ENCODE measurements around the gene COL8A1. TPM values are rescaled to one million over a fixed set of nuclear protein-coding genes. Genes with fewer than 3 reads are reported as not detected.

Gene COL8A1
- total RNA-seq, 2 experiments from 2014 or later, result not detected

DNA sequence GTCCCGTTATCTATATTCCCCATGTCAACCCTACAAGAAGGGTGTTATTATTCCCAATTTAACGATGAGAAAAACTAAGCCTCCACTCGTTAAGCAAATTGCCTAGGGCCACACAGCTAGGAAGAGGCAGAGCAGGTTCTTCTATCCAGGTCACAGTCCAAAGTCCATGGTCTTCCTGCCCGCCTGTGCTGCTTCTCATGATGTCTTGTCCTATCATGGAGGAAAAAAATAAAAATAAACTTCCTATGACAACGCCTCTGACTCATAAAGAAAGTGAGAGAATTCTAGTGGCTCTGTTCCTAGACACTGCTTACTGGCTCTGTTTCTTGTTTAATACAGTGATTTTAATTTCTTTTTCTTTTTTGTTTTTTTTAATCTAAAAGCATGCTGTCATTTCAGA, 9.7 kb downstream of the COL8A1 start:
- Mint-ChIP-seq H3K9me3 (peaks cover 2% of the 10 kb centered on the region), H3K4me1 (no peaks in the 10 kb centered on the region), H3K4me3 (no peak overlapping the region), H3K27me3 (peaks cover 7% of the 10 kb centered on the region), H3K36me3 (no peaks in the 10 kb centered on the region), H3K27ac (no peak overlapping the region)
- no peak for DNase-seq

DNA sequence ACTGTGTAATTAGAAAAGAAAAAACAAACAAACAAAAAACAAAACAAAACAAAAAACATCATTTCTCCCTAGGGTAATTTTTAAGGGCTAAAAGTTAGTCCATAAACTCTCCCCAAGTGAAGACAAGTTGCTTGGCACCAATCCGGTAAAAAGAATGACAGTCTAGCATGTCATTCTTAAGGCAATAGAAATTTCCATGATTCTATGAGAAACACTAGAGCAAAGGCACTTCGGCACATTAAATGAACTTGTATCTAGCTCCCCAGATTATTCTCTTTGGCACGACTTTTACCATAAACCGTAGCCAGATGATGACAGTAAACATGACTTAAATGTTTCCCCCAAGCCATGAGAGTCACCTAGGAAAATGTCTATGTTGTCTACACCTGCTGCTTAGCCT, 10.1 kb downstream of the COL8A1 start:
- Mint-ChIP-seq H3K27me3 (peaks cover 7% of the 10 kb centered on the region), H3K9me3 (peaks cover 2% of the 10 kb centered on the region), H3K27ac (no peak overlapping the region), H3K4me3 (no peak overlapping the region), H3K4me1 (no peaks in the 10 kb centered on the region), H3K36me3 (no peaks in the 10 kb centered on the region)
- no peak for DNase-seq

DNA sequence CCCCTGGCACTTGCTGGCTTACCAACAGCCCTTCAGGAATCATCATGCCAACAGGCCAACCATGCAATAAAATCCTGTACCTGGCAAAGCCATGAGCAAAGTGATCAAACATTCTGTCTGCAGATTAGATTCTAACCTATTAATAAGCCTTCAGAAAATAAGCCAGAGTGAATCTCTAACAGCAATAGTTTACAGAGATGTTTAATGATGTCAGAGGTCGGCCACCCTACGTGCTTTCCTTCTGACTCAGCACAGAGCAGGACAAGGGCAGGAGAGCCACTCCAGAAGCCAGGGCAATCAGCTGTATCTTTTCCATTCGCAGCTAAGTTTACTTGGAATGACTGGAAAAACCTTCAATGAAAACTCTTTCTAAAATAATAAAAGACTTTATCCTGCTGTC, 13.1 kb downstream of the COL8A1 start:
- DNase-seq, result no peak
- no peaks in the 10 kb centered on the region for H3K9me3 Mint-ChIP-seq
- H3K4me3 Mint-ChIP-seq, result no peak overlapping the region
- no peaks in the 10 kb centered on the region for H3K36me3 Mint-ChIP-seq
- no peak overlapping the region for H3K27ac Mint-ChIP-seq
- H3K27me3 Mint-ChIP-seq, result peaks cover 7% of the 10 kb centered on the region
- H3K4me1 Mint-ChIP-seq, result no peaks in the 10 kb centered on the region

DNA sequence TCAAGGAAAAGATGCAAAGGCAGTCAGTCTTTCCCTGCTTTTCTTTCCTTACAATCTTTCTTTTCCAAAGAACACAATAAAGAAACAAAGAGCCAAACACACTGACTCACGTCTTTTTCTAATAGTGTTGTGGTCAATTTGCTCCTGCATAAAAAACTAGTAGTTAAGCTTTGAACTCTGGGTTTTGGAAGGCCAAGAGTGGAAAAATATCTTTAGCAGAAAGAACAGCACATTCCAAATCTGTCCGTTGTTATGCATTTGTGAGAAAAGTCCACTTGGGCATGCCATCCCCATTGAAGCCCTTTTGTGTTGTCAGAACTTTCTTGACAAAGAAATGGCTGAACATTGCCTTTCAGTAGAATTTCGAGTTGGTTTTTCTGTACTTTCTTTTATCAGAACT, 18.2 kb downstream of the COL8A1 start:
- no peak for DNase-seq
- Mint-ChIP-seq H3K27ac (no peak overlapping the region), H3K36me3 (no peaks in the 10 kb centered on the region), H3K4me3 (no peak overlapping the region), H3K4me1 (no peaks in the 10 kb centered on the region), H3K27me3 (peaks cover 8% of the 10 kb centered on the region), H3K9me3 (no peaks in the 10 kb centered on the region)

DNA sequence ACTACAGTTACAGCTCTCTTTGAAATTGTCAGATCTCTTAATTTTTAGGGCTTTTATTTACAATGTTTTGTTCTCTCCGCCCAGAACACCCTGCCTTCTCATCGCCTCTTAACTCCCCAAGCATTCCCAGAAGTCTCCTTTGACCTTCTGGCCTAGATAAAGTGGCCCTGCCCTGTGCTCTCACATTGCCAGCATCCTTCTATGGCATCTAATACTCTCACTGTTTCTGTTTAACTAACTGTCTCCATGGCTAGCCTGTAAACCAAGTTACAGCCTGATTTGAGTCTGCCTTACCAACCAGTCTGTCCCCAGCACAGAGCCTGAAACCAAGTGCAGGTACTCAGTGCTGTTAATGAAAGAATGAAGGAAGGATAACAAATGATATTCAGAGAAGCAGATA, 19.9 kb downstream of the COL8A1 start:
- no peak overlapping the region for H3K4me3 Mint-ChIP-seq
- no peak overlapping the region for H3K27ac Mint-ChIP-seq
- no peak for DNase-seq
- no peaks in the 10 kb centered on the region for H3K9me3 Mint-ChIP-seq
- no peaks in the 10 kb centered on the region for H3K4me1 Mint-ChIP-seq
- H3K36me3 Mint-ChIP-seq, result no peaks in the 10 kb centered on the region
- H3K27me3 Mint-ChIP-seq, result peaks cover 8% of the 10 kb centered on the region

DNA sequence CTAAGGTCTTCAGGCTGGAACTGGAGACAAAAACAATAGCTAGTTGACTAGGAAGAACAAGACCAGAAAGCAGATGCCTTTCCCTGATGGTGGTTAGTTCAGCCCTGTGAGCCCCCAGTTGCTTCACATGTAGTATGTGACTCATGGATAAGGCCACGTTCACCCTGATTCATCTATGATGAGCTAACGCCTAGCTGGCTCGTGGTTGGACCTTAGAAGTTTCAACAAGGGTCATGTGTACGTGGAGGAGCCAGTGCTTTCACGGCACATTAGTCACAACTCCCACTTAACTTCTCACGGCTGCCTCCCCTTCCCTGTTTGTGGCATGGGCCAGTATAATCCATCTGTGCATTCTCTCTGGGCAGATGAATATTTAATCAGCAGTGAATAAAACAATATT, 20.6 kb downstream of the COL8A1 start:
- no peak overlapping the region for H3K27ac Mint-ChIP-seq
- no peak for DNase-seq
- no peaks in the 10 kb centered on the region for H3K9me3 Mint-ChIP-seq
- H3K27me3 Mint-ChIP-seq, result peaks cover 8% of the 10 kb centered on the region
- H3K4me3 Mint-ChIP-seq, result no peak overlapping the region
- H3K4me1 Mint-ChIP-seq, result no peaks in the 10 kb centered on the region
- H3K36me3 Mint-ChIP-seq, result no peaks in the 10 kb centered on the region

DNA sequence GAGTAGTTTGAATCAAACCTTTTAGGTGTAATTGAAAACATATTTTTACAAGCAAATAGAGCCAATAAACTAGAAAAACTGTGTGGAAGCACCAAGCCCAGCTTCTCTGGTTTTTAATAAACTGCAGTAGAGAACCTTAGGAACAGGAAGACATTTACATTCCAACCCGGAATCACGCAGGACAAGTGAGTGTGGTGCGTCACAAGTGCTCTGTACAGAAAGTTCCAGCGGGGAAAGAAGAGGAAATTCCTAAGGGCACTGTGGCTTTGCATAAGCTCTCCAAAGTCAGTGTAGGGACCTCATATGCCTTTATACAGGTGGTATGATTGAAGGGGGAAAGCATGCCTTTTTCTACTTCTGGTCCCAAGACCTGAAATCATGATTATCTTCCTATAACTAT, 21.6 kb downstream of the COL8A1 start:
- peaks cover 12% of the 10 kb centered on the region for H3K27me3 Mint-ChIP-seq
- H3K4me1 Mint-ChIP-seq, result no peaks in the 10 kb centered on the region
- no peaks in the 10 kb centered on the region for H3K36me3 Mint-ChIP-seq
- no peak for DNase-seq
- no peak overlapping the region for H3K4me3 Mint-ChIP-seq
- H3K27ac Mint-ChIP-seq, result no peak overlapping the region
- H3K9me3 Mint-ChIP-seq, result no peaks in the 10 kb centered on the region

DNA sequence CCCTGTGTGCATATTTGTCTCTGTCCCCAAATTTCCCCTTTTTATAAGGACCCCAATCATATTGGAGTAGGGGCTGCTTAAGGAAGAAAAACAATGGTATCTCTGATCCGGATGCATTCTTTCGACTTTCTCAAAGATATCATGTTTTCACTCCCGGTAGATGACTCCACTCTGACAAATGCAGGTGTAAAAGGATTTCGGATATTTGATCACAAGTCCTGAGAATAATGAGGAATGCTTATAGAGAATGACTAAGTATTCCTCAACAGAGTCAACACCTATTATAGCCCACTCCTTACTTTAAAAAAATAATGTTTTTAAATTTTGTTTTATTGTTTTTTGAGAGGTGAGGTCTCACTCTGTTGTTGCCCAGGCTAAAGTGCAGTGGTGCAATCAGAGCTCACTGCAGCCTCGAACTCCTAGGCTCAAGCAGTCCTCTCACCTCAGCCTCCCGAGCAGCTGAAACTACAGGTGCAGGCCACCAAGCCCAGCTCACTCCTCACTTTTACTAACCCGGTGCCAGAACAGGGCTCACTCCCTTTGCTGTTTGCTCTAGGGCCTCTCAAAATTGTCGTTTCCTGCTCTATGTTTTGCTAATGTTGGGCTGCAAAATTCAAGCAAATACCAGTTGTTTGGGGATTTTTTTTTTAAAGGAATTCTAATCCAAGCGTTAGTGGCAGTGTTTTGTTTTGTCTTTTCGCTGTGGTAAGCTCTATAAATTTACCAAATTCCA, 24.6 kb downstream of the COL8A1 start:
- no peaks in the 10 kb centered on the region for H3K4me1 Mint-ChIP-seq
- peaks cover 22% of the 10 kb centered on the region for H3K27me3 Mint-ChIP-seq
- no peak overlapping the region for H3K27ac Mint-ChIP-seq
- DNase-seq, result no peak
- no peak overlapping the region for H3K4me3 Mint-ChIP-seq
- no peaks in the 10 kb centered on the region for H3K36me3 Mint-ChIP-seq
- no peaks in the 10 kb centered on the region for H3K9me3 Mint-ChIP-seq

DNA sequence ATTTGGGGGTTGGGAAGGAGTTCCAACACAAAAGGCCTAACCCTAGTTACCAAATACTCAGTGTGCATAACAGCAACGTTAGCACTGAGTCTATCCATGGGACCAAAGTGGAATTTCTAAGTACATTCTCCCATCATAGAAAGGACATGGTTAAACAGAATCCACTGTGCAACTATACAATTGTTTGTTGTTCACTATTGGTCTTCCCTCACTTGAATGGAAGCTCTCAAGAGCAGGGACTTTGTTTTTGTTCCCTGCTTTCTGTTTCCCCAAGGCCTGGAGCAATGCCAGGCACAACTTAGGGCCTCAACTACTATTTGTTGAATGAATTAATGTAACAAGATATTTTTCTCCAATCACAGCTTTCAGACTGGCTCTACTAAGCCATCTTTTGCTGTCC, 25.6 kb downstream of the COL8A1 start:
- no peaks in the 10 kb centered on the region for H3K9me3 Mint-ChIP-seq
- H3K27ac Mint-ChIP-seq, result no peak overlapping the region
- H3K4me3 Mint-ChIP-seq, result no peak overlapping the region
- no peaks in the 10 kb centered on the region for H3K4me1 Mint-ChIP-seq
- H3K27me3 Mint-ChIP-seq, result peaks cover 19% of the 10 kb centered on the region
- H3K36me3 Mint-ChIP-seq, result no peaks in the 10 kb centered on the region
- DNase-seq, result no peak

DNA sequence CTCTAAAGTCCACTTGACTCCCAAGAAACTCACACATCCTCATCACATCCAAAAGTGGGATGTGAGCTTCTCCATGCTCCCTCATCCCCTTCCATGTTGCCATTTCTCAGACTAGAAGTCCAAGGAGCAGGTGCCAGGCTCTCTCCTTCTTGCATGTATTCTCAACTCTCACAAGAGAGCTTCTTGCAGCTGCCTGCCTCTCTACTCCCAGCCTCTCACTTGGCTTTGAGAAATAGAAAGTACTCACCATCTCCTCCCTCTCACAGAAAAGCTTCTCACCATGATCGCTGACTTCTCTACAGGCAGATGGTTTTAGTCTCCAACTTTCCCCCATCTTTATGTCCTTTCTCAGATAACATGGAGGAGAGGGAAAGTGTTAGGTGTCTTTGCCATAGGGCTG, 26.6 kb downstream of the COL8A1 start:
- Mint-ChIP-seq H3K27me3 (peaks cover 19% of the 10 kb centered on the region), H3K4me1 (no peaks in the 10 kb centered on the region), H3K27ac (no peak overlapping the region), H3K4me3 (no peak overlapping the region), H3K36me3 (no peaks in the 10 kb centered on the region), H3K9me3 (no peaks in the 10 kb centered on the region)
- DNase-seq, result no peak

DNA sequence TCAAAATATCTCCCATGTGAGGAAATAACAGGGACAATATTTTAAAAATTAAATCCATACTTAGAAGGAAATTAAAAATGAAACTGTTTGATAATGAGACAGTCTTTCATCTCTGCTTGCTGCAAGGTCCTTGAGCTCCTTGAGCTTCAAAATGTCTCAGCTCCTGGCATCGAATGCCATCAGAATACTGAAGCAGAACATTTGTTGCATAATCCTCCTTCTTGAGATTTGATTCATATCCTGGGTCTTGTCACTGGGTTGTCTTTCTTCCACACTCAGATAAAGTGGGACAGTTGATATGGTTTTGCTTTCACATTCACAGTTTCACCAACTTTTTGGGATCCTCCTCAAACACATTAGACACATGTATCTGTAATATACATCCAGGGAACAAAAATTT, 27.8 kb downstream of the COL8A1 start:
- Mint-ChIP-seq H3K9me3 (no peaks in the 10 kb centered on the region), H3K4me1 (no peaks in the 10 kb centered on the region), H3K4me3 (no peak overlapping the region), H3K36me3 (no peaks in the 10 kb centered on the region), H3K27ac (no peak overlapping the region), H3K27me3 (peaks cover 19% of the 10 kb centered on the region)
- DNase-seq, result no peak

DNA sequence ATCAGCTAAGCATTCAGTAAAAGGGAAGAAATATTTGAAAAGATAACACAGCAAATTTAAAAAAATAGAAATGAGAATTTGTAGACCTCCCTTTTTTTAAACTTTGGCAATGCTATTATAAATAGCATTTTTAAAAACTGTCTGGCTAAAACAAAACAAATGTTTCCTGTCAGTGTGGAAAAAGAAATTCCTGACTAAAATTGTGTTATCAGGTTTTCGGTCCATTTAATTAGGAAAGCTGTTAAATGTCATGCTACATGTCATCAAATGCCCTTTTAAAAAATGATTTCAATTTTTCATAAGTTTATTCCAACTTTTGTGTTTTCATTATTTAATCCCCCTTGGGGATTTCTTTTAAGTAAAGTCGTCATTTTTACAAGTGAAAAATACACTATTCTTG, 29.6 kb downstream of the COL8A1 start:
- Mint-ChIP-seq H3K36me3 (no peaks in the 10 kb centered on the region), H3K4me1 (no peaks in the 10 kb centered on the region), H3K4me3 (no peak overlapping the region), H3K27ac (no peak overlapping the region), H3K9me3 (no peaks in the 10 kb centered on the region), H3K27me3 (peaks cover 19% of the 10 kb centered on the region)
- DNase-seq, result no peak

DNA sequence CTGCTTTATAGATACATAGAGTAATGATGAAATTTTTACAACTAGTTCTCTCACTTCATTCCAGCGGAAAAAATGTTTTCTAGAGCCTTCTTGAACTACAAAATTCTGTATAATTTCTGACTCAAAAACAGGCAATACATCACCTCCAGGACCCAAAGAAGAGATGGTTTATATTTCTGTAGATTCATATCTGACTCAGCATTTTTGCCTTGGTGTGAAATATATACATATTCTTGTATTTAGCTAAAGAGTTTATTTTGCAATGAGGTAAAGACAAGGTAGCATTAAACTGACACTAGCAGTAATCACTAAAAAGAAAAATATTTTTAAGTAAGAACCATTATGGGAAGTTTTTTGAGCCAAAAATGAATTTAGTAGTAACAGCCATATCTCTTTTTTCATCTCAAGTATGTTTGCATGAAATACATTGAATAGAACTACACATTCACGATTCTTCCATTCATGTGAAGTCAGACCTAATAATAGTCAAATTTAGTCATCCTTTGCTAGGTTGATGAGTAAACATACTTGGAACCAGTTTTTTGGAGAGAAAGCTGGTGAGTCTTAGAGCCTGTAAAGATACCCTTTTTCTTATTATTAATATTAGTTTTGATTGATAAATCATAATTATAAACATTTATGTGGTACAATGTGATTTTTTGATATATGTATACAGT, 31.6 kb downstream of the COL8A1 start:
- no peaks in the 10 kb centered on the region for H3K36me3 Mint-ChIP-seq
- no peaks in the 10 kb centered on the region for H3K9me3 Mint-ChIP-seq
- H3K4me1 Mint-ChIP-seq, result no peaks in the 10 kb centered on the region
- no peak for DNase-seq
- H3K4me3 Mint-ChIP-seq, result no peak overlapping the region
- no peak overlapping the region for H3K27ac Mint-ChIP-seq
- H3K27me3 Mint-ChIP-seq, result peaks cover 18% of the 10 kb centered on the region

DNA sequence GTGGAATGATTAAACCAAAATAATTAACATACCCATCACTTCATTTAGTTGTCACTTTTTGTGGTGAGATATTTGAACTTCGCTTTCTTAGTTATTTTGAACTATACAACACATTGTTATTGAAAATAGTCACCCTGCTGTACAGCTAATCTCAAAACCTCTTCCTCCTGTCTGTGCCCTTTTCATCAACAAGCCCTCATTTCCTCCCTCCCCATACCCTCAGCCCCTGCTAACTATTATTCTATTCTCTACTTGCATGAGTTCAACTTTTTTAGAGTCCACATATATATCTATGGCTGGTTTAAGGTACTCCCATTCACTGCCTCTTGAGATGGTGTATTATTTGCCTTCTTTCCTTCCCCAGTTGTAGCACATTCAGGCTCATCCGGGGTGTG, 32.2 kb downstream of the COL8A1 start:
- DNase-seq, result no peak
- Mint-ChIP-seq H3K4me3 (no peak overlapping the region), H3K9me3 (no peaks in the 10 kb centered on the region), H3K4me1 (no peaks in the 10 kb centered on the region), H3K27me3 (peaks cover 18% of the 10 kb centered on the region), H3K27ac (no peak overlapping the region), H3K36me3 (no peaks in the 10 kb centered on the region)

DNA sequence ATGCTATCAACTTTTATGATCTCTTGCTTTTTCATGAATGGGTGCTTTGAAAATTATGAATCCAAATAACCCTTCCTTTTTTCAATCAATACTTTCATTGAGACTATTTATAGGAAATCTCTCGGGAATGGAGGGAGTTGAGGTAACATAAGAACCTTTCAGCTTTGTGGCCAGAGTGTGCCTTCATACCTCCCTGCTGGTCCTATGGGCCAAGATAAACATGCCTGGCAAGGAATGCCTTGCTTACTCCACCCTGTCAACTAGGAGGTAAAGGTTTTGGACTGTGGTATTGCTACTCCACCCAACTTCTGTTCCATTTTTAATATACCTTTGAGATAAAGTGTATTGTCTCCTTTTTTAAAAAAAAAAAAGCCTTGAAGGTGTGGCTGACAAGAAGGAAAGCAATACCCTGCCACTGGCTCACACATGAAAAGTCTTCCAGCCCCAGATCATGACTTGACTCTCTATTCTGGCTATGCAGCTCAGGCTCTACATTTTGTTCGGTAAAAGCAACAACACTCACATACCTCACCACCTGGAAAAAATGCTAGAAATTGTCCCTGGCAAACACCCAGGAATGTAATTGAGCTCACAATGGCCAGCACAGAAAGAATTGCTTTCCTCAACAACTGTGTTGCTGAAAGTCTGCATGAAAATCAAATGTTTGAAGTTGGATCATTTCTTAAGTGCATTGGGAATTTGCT, 35.8 kb downstream of the COL8A1 start:
- Mint-ChIP-seq H3K4me3 (no peak overlapping the region), H3K9me3 (no peaks in the 10 kb centered on the region), H3K4me1 (no peaks in the 10 kb centered on the region), H3K36me3 (no peaks in the 10 kb centered on the region), H3K27ac (no peak overlapping the region), H3K27me3 (peaks cover 10% of the 10 kb centered on the region)
- DNase-seq, result no peak

DNA sequence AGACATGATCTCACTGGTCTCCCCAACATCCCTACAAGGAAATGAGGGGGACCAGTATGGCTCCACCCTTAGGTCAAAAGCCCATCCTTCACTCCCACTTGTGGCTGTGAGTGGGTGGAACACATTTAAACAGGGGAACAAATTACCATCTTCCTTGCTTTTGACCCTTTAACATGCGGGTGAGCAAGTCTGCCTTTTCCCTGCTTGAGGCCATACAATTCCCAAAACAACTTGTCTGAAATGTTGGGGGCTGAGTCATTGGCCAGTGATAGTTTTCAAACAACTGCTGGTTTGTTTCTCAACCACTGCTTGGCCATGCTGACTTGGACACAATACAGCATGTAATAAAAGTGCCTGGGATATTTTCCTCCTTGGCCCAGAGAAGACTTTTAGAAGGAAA, 39.6 kb downstream of the COL8A1 start:
- Mint-ChIP-seq H3K9me3 (no peaks in the 10 kb centered on the region), H3K4me1 (no peaks in the 10 kb centered on the region), H3K27me3 (peaks cover 12% of the 10 kb centered on the region), H3K36me3 (no peaks in the 10 kb centered on the region), H3K27ac (no peak overlapping the region), H3K4me3 (no peak overlapping the region)
- no peak for DNase-seq

All from activated naive CD8-positive, alpha-beta T cell treated with anti-CD3 and anti-CD28 coated beads for 36 hours (primary cell).